Iris pigment epithelial cell (primary cell): ENCODE results near the gene CDC73.
A peak's percentile ranks its signal among the peaks of the same experiment; 100 is the strongest.

Experiments used
- DNase-seq: peaks from one replicate; pipeline ENCODE4 v3.0.0-alpha.2; 2011; ENCODE audit warnings: low read depth

CDC73 gene

GRCh38 chr1:193121616-193122593 is at the start of gene CDC73:
TSS of gene CDC73 (plus strand) at chr1:193122031. CDS start at chr1:193122201, 170 bp downstream.
- peak; percentile 95 for DNase-seq

- DNase-seq: peak; percentile 62
Measured at GRCh38 chr1:193077991-193078390, 43.8 kb upstream of the CDC73 start.

- DNase-seq: peak; percentile 36
Measured at GRCh38 chr1:193079187-193079586, 42.6 kb upstream of the CDC73 start.

GRCh38 chr1:193083365-193084088 is 38.3 kb upstream of the CDC73 start:
- no peak for DNase-seq

- no peak for DNase-seq
Measured at GRCh38 chr1:193085263-193085662, 36.6 kb upstream of the CDC73 start.

- no peak for DNase-seq
Measured at GRCh38 chr1:193086342-193086741, 35.5 kb upstream of the CDC73 start.

GRCh38 chr1:193087893-193088292 is 33.9 kb upstream of the CDC73 start:
- DNase-seq: no peak

- DNase-seq: no peak
Measured at GRCh38 chr1:193090865-193091264, 31.0 kb upstream of the CDC73 start.

- DNase-seq: no peak
Measured at GRCh38 chr1:193094112-193094511, 27.7 kb upstream of the CDC73 start.

GRCh38 chr1:193102662-193103061 is 19.2 kb upstream of the CDC73 start:
- DNase-seq: no peak

GRCh38 chr1:193103759-193104501 is 17.9 kb upstream of the CDC73 start:
- DNase-seq: peak; percentile 19

- DNase-seq: peak; percentile 48
Measured at GRCh38 chr1:193104502-193104906, 17.3 kb upstream of the CDC73 start.

GRCh38 chr1:193104907-193105820 is 16.7 kb upstream of the CDC73 start, which contains the start of gene GLRX2:
TSS of gene GLRX2 (minus strand) at chr1:193105414. CDS start at chr1:193105382, 32 bp downstream.
- DNase-seq: peak; percentile 88

- DNase-seq: no peak
Measured at GRCh38 chr1:193105821-193106177, 16.0 kb upstream of the CDC73 start.

GRCh38 chr1:193108471-193108870 is 13.4 kb upstream of the CDC73 start:
- DNase-seq: no peak

- no peak for DNase-seq
Measured at GRCh38 chr1:193109619-193110018, 12.2 kb upstream of the CDC73 start.

GRCh38 chr1:193110246-193110645 is 11.6 kb upstream of the CDC73 start:
- DNase-seq: no peak

- DNase-seq: no peak
Measured at GRCh38 chr1:193110864-193111263, 11.0 kb upstream of the CDC73 start.

GRCh38 chr1:193111641-193112090 is 10.2 kb upstream of the CDC73 start:
- DNase-seq: peak; percentile 90

GRCh38 chr1:193113258-193113991 is 8.4 kb upstream of the CDC73 start:
- DNase-seq: peak; percentile 30
